ENCODE measurements around the gene ZNF566.

ZNF566 gene

DNA sequence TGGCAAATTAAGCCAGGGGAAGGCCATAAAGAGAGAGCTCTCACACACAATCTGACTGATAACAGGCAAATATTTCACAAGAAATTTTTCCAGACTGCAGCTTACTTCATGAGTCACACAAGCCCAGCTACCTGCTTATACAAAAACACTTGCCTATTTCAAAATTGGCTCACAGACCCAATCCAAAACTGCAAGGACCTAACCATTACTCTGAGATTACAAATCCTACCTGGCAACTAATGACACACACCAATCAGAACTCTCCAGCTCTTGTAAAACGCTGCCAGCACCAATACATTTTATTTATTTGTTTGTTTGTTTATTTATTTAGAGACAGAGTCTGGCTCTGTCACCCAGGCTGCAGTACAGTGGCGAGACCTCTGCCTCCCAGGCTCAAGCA is 52.8 kb downstream of the ZNF566 start:
- peak; percentile 55 for DNase-seq

DNA sequence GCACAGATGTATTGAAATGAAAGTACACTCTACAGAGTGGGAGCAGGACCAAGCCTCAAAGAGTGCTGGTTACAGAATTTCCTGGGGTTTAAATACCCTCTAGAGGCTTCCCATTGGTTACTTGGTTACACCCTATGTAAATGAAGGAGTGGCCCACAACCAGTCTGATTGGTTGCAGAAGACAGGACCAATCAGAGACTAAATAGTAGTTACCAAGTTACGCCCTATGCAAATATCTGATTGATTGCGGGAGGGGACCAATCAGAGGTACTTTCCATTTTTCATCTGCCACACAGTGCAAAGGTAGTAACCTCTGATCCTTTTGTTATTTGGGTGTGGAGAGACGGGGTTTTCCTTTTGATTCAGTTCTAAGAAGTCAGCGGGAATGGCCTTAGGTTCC is 65.4 kb downstream of the ZNF566 start:
- DNase-seq, result peak; percentile 78

DNA sequence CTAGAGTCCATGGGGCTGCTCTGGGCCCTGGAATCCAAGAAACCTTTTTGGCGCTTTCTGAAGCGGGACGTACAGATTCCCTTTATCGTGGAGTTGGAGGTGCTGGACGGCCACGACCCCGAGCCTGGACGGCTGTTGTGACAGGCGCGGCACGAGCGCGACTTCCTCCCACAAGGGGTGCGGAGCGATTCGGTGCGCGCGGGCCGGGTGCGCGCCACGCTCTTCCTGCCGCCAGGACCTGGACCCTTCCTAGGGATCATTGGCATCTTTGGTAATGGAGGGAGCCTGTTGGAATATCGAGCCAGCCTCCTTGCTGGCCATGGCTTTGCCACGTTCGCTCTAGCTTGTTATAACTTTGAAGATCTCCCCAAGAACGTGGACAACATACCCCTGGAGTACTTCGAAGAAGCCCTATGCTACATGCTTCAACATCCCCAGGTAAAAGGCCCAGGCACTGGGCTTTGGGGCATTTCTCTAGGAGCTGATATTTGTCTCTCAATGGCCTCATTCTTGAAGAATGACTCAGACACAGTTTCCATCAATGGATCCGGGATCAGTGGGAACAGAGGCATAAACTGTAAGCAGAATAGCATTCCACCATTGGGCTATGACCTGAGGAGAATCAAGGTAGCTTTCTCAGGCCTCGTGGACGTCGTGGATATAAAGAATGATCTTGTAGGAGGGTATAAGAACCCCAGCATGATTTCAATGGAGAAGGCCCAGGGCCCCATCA is 67.4 kb downstream of the ZNF566 start:
- DNase-seq, result no peak

DNA sequence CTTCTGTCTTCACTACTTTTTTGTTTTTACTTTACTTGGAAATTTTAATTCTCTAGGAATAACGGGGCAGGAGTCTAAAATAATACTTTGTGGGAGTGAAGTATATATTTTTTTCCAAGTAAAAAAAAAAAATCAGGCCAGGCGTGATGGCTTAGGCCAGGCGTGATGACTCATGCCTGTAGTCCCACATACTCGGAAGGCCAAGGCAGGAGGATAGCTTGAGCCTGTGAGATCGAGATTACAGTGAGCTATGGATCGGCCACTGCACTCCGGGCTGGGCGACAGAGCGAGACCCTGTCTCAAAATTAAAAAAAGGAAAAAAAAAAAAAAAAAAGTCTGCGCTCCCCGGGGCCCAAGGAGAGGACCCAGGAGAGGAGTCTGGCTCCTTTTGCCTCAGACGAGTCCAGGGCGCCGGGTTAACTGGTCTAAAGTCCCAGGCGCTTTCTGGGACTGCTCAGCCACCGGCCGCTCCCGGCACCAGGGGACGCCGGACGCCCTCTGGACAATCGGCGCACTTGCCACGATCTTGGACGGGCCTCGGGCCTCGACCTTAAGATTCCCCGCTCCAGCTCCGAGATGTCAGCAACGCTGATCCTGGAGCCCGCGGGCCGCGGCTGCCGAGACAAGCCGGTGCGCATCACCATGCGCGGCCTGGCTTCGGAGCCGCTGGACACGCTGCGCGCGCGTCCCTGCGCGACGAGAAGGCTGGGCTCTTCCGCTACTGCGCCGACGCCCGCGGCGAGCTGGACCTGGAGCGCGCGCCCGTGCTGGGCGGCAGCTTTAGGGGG is 68.2 kb downstream of the ZNF566 start:
- DNase-seq, result no peak

DNA sequence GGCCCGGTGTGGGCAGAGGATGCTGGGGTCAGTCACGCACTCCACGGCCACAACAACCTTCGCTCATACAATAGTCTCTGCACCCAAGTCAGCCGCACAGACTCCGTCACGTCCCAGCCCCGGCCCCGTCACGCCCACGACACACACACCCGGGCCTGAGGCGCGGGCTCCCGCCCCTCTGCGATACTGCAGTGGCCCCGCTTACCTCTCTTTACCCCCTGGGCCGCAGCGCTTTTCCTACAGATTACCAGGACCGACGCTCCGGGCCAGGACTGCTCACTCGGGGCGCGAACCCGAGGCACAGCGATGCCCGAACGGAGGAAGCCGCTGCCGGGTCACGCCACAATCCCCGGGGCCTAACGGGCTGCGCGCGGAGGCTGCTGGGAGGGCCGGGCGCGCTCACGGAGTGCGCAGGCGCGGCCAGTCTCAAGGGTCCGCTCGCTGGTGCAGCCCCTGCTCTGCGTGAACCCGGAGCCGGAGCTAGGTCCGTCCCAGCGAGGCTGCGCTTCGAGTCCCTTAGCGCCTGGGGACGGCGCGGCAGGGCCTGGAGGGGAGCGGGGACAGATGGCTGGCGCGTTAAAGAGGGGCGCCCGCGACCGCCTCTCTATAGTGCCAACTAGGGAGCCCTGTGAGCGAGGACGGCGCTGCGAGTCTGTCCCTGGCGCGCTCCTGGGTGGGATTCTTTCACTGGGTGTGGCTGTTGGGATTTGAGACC is 70.9 kb downstream of the ZNF566 start, which contains the start of gene ZFP82:
ZFP82 (minus strand) TSS at position 358 of the 715 bp plus-strand sequence. CDS start 8,855 bp downstream, outside the sequence.
- peak; percentile 93 for DNase-seq

DNA sequence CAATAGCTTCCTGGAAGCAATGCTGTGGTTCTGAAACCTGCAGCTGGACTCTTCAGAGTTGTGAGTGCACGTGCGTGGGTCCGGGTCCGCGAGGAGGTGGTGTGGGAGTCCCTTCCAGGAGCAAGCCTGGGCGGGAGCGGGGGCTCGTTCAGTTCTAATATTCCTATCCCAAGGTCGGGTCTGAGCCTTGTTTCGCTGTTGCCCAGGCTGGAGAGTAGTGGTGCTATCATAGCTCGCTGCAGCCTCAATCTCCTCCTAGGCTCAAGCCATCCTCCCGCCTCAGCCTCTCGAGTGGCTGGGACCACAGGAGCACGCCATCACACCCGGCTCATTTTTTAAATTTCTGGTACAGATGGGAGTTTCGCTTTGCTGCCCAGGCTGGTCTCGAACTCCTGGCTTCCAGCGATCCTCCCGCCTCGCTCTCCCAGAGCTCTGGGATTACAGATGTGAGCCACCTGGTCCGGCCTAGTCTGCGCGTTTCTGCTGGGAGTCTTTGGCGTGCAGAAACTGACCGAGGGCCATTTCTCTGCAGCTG is 71.5 kb downstream of the ZNF566 start:
- peak; percentile 72 for DNase-seq

DNA sequence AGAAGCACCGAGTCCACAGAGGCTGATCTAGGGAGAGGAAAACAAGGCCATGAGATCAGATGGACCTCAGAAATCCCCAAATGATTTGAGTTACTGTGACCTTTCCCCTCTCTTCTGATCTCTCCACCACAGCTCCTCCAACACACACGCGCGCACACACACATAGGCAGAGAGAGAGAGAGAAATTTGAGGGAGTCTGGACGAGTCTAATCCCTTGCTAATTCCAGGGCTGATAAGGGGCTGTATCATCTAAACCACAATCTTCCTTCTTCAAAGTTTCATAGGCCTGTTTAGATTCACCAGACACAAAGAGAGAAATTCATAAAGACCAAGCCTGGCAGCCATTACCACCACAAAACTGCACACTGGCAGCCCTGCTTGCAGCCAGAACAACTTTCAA is 79.5 kb downstream of the ZNF566 start:
- peak; percentile 54 for DNase-seq

DNA sequence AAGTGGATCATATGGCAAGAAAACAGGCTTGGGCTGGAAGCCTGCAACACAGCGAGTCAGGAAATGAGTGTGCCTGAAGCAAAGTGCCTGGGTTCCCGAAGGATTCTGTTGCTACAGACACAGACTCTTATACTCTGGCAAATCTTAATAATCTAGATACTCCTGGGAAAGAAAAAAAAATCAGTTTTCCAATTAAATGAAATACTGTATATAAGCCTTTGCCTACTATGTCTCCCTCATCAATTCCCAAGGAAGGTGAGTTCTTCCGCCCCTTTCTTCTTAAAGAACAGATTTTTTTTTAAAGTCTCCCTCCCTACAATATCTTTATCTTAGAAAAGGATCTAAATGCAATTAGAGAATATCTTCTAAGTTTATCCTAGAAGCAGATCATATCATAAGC is 81.3 kb downstream of the ZNF566 start:
- DNase-seq, result no peak

DNA sequence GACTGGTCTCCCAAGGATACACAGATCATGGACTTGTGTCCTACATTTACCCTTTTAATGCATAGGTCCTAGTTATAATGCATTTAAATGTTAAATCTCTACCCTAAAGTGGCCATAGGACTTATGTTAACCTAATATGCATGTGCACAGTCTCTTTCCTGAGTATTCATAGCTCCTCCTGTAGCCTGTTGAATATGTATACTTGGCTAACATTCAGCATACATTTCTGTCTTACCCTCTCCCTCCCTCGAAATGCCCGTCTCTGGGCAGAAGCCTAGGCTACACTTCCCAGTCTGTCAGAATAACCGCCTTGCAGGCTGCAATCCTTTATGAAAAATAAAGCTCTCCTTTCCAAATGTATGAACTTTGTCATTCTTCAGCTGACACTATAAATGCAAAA is 84.9 kb downstream of the ZNF566 start:
- no peak for DNase-seq

DNA sequence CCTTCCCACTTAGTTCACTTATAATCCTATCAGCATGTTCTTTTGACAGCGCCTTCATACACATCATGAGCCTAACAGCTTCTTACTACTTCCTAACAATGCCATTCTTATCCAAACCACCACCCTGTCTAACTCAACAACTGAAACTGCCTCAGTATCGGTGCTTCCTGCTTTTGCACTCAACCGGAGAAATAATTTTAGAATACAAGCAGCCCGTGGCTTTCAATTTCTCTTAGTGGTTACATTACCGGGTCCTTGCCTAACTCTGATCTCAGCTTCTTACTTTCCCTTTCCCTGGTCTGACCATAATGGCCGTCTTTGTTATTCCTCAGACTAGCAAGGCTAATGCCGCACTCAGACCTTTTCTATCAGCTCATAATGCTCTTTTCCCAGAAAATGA is 87.9 kb downstream of the ZNF566 start:
- DNase-seq, result peak; percentile 53

DNA sequence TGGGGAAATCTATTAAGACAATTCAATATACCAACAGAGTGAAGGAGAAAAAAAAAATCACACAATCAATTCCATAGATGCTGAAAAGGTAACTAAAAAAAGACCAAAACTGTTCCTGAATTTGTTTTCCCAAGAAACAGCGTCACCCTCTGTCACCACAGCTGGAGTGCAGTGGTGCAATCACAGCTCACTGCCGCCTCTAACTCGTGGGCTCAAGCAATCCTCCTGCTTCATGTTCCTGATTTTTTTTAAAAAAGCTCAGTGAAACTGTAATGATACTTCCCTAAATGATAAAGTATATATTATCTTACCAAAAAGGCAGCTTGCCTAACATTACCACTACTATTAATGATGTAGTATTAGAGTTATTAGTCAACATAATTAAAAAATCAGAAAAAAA is 90.8 kb downstream of the ZNF566 start:
- DNase-seq, result no peak

Measured in OCI-M1 (cell line).